HG02642 (cell line): ENCODE measurements around the gene MARCHF9.

Experiments used
- ATAC-seq: cut with Tn5 transposase; IDR thresholded peaks from one replicate; pipeline ENCODE4 v1.9.1; 2021; ENCODE audit warnings: mild to moderate bottlenecking; ENCODE audit not compliant: unreplicated experiment, poor library complexity

Gene MARCHF9

GRCh38 chr12:57736741-57737466 lies 18.0 kb upstream of the MARCHF9 start:
- ATAC-seq, result no peak

- ATAC-seq, result no peak
Measured at GRCh38 chr12:57737467-57738460, 17.1 kb upstream of the MARCHF9 start.

- ATAC-seq, result no peak
Measured at GRCh38 chr12:57738661-57739237, 16.2 kb upstream of the MARCHF9 start, which contains the start of gene AGAP2. Gene AGAP2, minus strand, starts transcription at chr12:57738742. Its CDS starts 496 bp downstream, at chr12:57738246.

- ATAC-seq, result no peak
Measured at GRCh38 chr12:57739387-57739786, 15.5 kb upstream of the MARCHF9 start.

- ATAC-seq, result no peak
Measured at GRCh38 chr12:57739914-57740538, 14.9 kb upstream of the MARCHF9 start.

- peak; percentile 42 for ATAC-seq
Measured at GRCh38 chr12:57740656-57741412, 14.1 kb upstream of the MARCHF9 start.

GRCh38 chr12:57741413-57741789 lies 13.5 kb upstream of the MARCHF9 start:
- ATAC-seq, result no peak

GRCh38 chr12:57741844-57742738 lies 12.8 kb upstream of the MARCHF9 start:
- peak; percentile 61 for ATAC-seq

GRCh38 chr12:57743769-57744168 lies 11.1 kb upstream of the MARCHF9 start:
- no peak for ATAC-seq

GRCh38 chr12:57744194-57744776 lies 10.6 kb upstream of the MARCHF9 start:
- ATAC-seq, result peak; percentile 38

GRCh38 chr12:57744777-57745484 lies 10.0 kb upstream of the MARCHF9 start, which contains the start of gene TSPAN31:
Gene TSPAN31, plus strand, starts transcription at chr12:57745039. Its CDS starts 116 bp downstream, at chr12:57745155.
- ATAC-seq, result peak; percentile 89

- ATAC-seq, result no peak
Measured at GRCh38 chr12:57745485-57745881, 9.4 kb upstream of the MARCHF9 start.

- no peak for ATAC-seq
Measured at GRCh38 chr12:57746025-57746424, 8.9 kb upstream of the MARCHF9 start.

- ATAC-seq, result no peak
Measured at GRCh38 chr12:57749061-57749460, 5.8 kb upstream of the MARCHF9 start.

- ATAC-seq, result no peak
Measured at GRCh38 chr12:57750561-57751431, 4.1 kb upstream of the MARCHF9 start.

GRCh38 chr12:57751432-57751787 lies 3.5 kb upstream of the MARCHF9 start:
- no peak for ATAC-seq
